Activated CD4-positive, alpha-beta memory T cell treated with anti-CD3 and anti-CD28 coated beads, Interleukin-2, amount 10 ng/mL, durations not matched to agents 7 days and 5 days (primary cell): ENCODE results near the gene LYZL2. TPM values are rescaled to one million over a fixed set of nuclear protein-coding genes. Genes with fewer than 3 reads are reported as not detected.
"Not testable (repeated sequence)": the region's sequence is repeated elsewhere in the genome, so short reads cannot be mapped to it uniquely, and the experiment has no call there.

Experiments
- CTCF ChIA-PET: fragments of 350-600 bp; sonication (Branson Sonifier 250); formaldehyde crosslinking; loops from one replicate; lab custom pipeline; 2021; ENCODE audit warnings: antibody characterized with exemption, inconsistent platforms; lab: Charles Lee
- POLR2A ChIA-PET: fragments of 350-600 bp; sonication (Branson Sonifier 250); formaldehyde crosslinking; loops from one replicate; lab custom pipeline; 2021; ENCODE audit warnings: antibody characterized with exemption; lab: Charles Lee
- DNase-seq: peaks from one replicate; pipeline ENCODE4 v3.0.0-alpha.2; 2020
- H3K27ac Mint-ChIP-seq: one replicate; pipeline ENCODE4 v1.8.0; 2021; ENCODE audit warnings: mild to moderate bottlenecking, mixed read lengths
- H3K27me3 Mint-ChIP-seq: one replicate; pipeline ENCODE4 v1.8.0; 2021; ENCODE audit warnings: mixed read lengths
- H3K36me3 Mint-ChIP-seq: one replicate; pipeline ENCODE4 v1.8.0; 2021; ENCODE audit warnings: low read depth, mixed read lengths
- H3K4me1 Mint-ChIP-seq: one replicate; pipeline ENCODE4 v1.8.0; 2021; ENCODE audit warnings: mixed read lengths
- H3K4me3 Mint-ChIP-seq: one replicate; pipeline ENCODE4 v1.8.0; 2021; ENCODE audit warnings: mild to moderate bottlenecking, mixed read lengths
- H3K9me3 Mint-ChIP-seq: one replicate; pipeline ENCODE4 v1.8.0; 2021; ENCODE audit warnings: mixed read lengths
- total RNA-seq, 2 experiments: library from RNA; stranded (reverse); gene quantifications; one replicate each; pipeline ENCODE4 v1.2.3, GENCODE V29; 2021

LYZL2 gene
- total RNA-seq, 2 experiments from 2014 or later: not detected

DNA sequence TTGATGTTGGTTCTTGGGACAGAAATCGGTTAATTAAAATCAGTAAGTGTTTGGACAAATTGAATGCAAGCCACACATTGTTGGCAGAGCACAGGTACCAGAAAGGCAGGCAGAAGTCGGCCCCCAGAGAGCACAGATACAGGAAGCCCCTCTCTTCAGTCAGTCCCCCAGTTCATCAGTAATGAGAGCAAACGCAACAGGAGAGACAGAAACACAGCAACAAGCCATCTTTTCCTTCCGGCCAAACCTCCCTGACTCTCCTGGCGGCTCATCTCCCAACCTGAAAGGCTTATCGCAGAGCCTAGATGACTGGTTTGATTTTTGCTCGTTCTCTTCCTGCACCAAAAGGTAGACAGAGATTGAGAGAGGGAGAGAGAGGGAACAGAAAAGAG lies 32.1 kb downstream of the LYZL2 start:
- POLR2A ChIA-PET, CTCF ChIA-PET, H3K4me3 Mint-ChIP-seq, H3K27ac Mint-ChIP-seq, DNase-seq, H3K36me3 Mint-ChIP-seq, H3K9me3 Mint-ChIP-seq, H3K4me1 Mint-ChIP-seq: not testable (repeated sequence)
- peaks cover 15% of the 10 kb centered on the region for H3K27me3 Mint-ChIP-seq

- peaks cover 15% of the 10 kb centered on the region for H3K27me3 Mint-ChIP-seq
- H3K36me3 Mint-ChIP-seq, CTCF ChIA-PET, DNase-seq, H3K4me3 Mint-ChIP-seq, POLR2A ChIA-PET, H3K9me3 Mint-ChIP-seq, H3K27ac Mint-ChIP-seq, H3K4me1 Mint-ChIP-seq: not testable (repeated sequence)
Measured at GRCh38 chr10:30596493-30597432, 32.8 kb downstream of the LYZL2 start.

DNA sequence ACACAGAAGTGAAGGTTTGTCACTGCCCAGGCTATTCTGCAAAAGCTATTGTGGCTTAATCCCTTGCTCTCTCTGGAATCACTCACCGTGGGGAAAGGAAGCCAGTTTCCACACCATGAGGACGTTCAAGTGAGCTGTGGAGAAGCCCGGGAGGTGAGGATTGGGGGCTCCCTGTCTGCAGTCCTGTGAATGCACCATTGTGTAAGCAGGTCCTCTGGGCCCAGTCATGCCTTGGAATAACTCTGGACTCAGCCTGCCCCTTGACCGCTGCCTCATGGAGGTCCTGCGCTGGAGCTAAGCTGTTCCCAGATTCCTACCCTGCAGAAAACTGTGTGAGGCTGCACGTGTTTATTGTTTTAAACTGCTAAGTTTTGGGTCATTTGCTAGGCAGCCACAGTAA lies 33.5 kb downstream of the LYZL2 start:
- Mint-ChIP-seq H3K27ac (no peak overlapping the region), H3K4me1 (peaks cover 2% of the 10 kb centered on the region), H3K36me3 (no peaks in the 10 kb centered on the region), H3K27me3 (peaks cover 15% of the 10 kb centered on the region), H3K9me3 (no peaks in the 10 kb centered on the region), H3K4me3 (no peak overlapping the region)
- ChIA-PET CTCF (no interaction called here), POLR2A (no interaction called here)
- DNase-seq: no peak

GRCh38 chr10:30594077-30594476 lies 35.5 kb downstream of the LYZL2 start:
- Mint-ChIP-seq H3K4me3 (no peak overlapping the region), H3K27me3 (peaks cover 15% of the 10 kb centered on the region), H3K4me1 (no peaks in the 10 kb centered on the region), H3K27ac (no peak overlapping the region), H3K36me3 (no peaks in the 10 kb centered on the region), H3K9me3 (no peaks in the 10 kb centered on the region)
- no peak for DNase-seq
- ChIA-PET CTCF (interaction anchor here (0.7 to 2.2 kb wide), 2 partner anchors 12 to 36 kb away, joined by 3 to 7 read pairs; no protein-coding TSS in a partner anchor), POLR2A (no interaction called here)

- CTCF ChIA-PET: interaction anchor here (0.6 to 7.5 kb wide), 3 partner anchors 11 to 1208 kb away, joined by 5 to 125 read pairs (median 7); no protein-coding TSS in a partner anchor
- H3K27ac Mint-ChIP-seq, H3K36me3 Mint-ChIP-seq, H3K9me3 Mint-ChIP-seq, H3K4me3 Mint-ChIP-seq, POLR2A ChIA-PET, DNase-seq, H3K4me1 Mint-ChIP-seq: not testable (repeated sequence)
- H3K27me3 Mint-ChIP-seq: peaks cover 15% of the 10 kb centered on the region
Measured at GRCh38 chr10:30592770-30593169, 36.8 kb downstream of the LYZL2 start.

DNA sequence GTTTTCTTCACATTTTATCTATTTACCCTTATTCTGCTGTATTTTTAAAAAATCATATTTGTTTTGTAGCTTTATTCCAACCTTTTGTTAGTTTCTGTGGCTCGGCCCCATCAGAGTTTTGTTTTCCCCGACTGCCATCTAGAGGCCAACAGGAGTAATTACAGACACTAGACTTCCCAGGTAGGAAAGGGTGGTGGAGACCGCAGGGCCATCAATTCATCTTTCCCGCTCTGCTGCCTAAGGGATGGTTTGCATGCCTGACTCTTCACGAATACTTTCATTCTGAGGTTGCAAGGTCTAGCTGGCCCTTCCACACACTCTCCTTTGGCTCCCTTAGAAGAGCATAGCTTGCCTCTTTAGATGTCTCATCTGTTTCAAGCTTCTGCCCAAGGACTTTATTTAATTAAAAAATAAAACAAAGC lies 38.3 kb downstream of the LYZL2 start:
- ChIA-PET POLR2A (interaction anchor here (0.8 to 0.9 kb wide), 2 partner anchors 196 to 564 kb away, joined by 3 read pairs; no protein-coding TSS in a partner anchor), CTCF (interaction anchor here (0.6 to 7.5 kb wide), 60 partner anchors 9 to 900 kb away, joined by 3 to 125 read pairs (median 4); partner anchors contain the start of genes MAP3K8 and MTPAP)
- Mint-ChIP-seq H3K9me3 (no peaks in the 10 kb centered on the region), H3K4me3 (no peak overlapping the region), H3K27ac (no peak overlapping the region), H3K27me3 (peaks cover 13% of the 10 kb centered on the region), H3K36me3 (no peaks in the 10 kb centered on the region), H3K4me1 (peaks cover 4% of the 10 kb centered on the region)
- peak; percentile 39 for DNase-seq

GRCh38 chr10:30589441-30589840 lies 40.1 kb downstream of the LYZL2 start:
- Mint-ChIP-seq H3K36me3 (no peaks in the 10 kb centered on the region), H3K27me3 (peaks cover 10% of the 10 kb centered on the region), H3K9me3 (no peaks in the 10 kb centered on the region), H3K27ac (no peak overlapping the region), H3K4me3 (no peak overlapping the region), H3K4me1 (peaks cover 4% of the 10 kb centered on the region)
- ChIA-PET CTCF (interaction anchor here (0.8 to 7.5 kb wide), 4 partner anchors 49 to 215 kb away, joined by 3 to 125 read pairs (median 16); no protein-coding TSS in a partner anchor), POLR2A (no interaction called here)
- no peak for DNase-seq

DNA sequence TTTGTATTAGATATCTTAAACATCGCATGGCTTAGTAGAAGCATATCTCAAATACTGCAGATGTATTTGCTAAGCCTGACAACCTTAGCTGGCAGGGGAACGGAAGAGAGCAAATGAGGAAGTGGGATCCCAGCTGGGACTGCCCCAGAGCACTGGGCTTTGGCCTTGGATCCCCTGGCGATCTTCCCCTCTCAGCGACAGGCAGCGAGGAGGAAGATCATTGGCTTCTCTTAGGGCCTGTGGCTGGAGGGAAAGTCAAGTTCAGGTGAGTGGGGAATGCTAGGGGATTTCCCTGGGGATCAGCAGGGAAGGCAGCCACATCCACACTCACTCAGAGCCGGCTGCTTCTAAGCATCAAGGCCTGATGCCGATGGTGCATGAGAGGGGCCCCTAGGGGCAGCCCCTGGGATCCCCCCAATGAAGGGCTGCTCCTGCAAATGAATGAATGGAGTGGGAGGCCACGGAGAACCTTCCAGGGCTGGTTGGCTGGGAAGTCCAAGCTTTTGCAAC lies 42.0 kb downstream of the LYZL2 start:
- Mint-ChIP-seq H3K4me1 (peaks cover 14% of the 10 kb centered on the region), H3K36me3 (no peaks in the 10 kb centered on the region), H3K9me3 (no peaks in the 10 kb centered on the region), H3K27ac (no peak overlapping the region), H3K4me3 (no peak overlapping the region), H3K27me3 (no peaks in the 10 kb centered on the region)
- ChIA-PET POLR2A (no interaction called here), CTCF (interaction anchor here (1.2 to 7.5 kb wide), 2 partner anchors 195 to 228 kb away, joined by 4 to 125 read pairs; no protein-coding TSS in a partner anchor)
- DNase-seq: no peak

- H3K27me3 Mint-ChIP-seq: no peaks in the 10 kb centered on the region
- no peaks in the 10 kb centered on the region for H3K36me3 Mint-ChIP-seq
- H3K4me1 Mint-ChIP-seq: peaks cover 14% of the 10 kb centered on the region
- no peak overlapping the region for H3K27ac Mint-ChIP-seq
- H3K9me3 Mint-ChIP-seq: no peaks in the 10 kb centered on the region
- CTCF ChIA-PET: interaction anchor here (1.2 to 7.5 kb wide), 2 partner anchors 194 to 227 kb away, joined by 4 to 125 read pairs; no protein-coding TSS in a partner anchor
- POLR2A ChIA-PET: no interaction called here
- no peak overlapping the region for H3K4me3 Mint-ChIP-seq
- no peak for DNase-seq
Measured at GRCh38 chr10:30586828-30587227, 42.7 kb downstream of the LYZL2 start.

DNA sequence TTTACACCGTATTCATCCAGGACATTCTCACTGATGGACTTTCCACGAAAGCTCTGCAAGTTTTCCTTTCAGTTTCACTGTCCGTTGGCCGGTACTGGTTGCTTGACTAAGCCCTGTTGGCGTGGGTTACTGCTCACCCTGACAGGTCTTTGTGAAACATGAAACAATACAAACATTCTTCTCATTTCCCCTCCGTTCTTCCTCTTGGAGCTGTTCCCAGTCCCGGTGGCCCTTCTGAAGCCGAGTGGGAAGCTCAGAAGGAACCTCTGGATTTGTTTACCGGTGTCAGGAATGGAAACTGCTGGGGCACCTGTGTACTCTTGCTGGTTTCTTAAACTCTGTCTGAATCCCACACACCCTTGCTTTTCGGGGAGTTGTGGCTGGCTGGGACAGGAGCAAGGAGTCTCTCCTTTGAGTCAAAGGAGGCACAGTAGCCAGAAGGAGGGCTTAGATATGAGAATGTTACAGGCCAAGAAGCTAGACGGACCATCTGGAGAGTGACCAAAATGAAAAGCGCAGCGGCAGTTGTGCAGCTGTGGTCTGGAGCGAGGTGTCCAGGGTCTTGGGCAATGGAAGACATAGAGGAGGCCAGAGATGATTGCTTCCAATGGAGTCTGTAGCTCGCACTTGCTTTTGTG lies 45.7 kb downstream of the LYZL2 start:
- Mint-ChIP-seq H3K27me3 (peaks cover 8% of the 10 kb centered on the region), H3K4me3 (peak overlapping the region; percentile 57), H3K4me1 (peaks cover 14% of the 10 kb centered on the region), H3K27ac (no peak overlapping the region), H3K36me3 (no peaks in the 10 kb centered on the region), H3K9me3 (no peaks in the 10 kb centered on the region)
- ChIA-PET POLR2A (interaction anchor here (1.0 kb wide), 1 partner anchor 21 kb away, joined by 3 read pairs; no protein-coding TSS in a partner anchor), CTCF (interaction anchor here (0.7 to 4.3 kb wide), 8 partner anchors 7 to 225 kb away, joined by 3 to 44 read pairs (median 5); no protein-coding TSS in a partner anchor)
- peak; percentile 23 for DNase-seq

- no peak overlapping the region for H3K27ac Mint-ChIP-seq
- H3K9me3 Mint-ChIP-seq: no peaks in the 10 kb centered on the region
- CTCF ChIA-PET: interaction anchor here (0.6 to 4.3 kb wide), 37 partner anchors 9 to 567 kb away, joined by 3 to 44 read pairs (median 5); no protein-coding TSS in a partner anchor
- H3K4me1 Mint-ChIP-seq: peaks cover 10% of the 10 kb centered on the region
- POLR2A ChIA-PET: no interaction called here
- no peak overlapping the region for H3K4me3 Mint-ChIP-seq
- peak; percentile 22 for DNase-seq
- H3K27me3 Mint-ChIP-seq: peaks cover 8% of the 10 kb centered on the region
- H3K36me3 Mint-ChIP-seq: no peaks in the 10 kb centered on the region
Measured at GRCh38 chr10:30581779-30582380, 47.7 kb downstream of the LYZL2 start.

DNA sequence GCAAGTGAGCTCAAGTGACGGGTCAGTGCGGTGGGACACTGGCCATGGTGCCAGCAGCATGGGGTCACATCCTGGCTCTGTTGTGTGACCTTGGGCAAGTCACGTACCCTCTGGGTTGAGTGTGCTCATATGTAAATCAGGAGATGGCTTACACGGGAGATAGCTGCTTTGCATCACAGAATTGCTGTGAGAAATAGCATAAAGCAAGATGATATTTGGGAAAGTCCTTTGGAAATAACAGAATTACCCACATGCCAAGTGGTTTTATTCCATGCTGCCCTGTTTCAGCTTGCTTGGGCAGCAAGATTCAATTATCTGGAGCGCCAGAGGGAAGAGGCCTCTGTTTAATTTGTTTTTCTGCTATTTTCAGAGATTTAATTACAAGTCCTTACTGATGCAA lies 48.9 kb downstream of the LYZL2 start:
- Mint-ChIP-seq H3K4me3 (no peak overlapping the region), H3K36me3 (no peaks in the 10 kb centered on the region), H3K27me3 (peaks cover 11% of the 10 kb centered on the region), H3K4me1 (peaks cover 10% of the 10 kb centered on the region), H3K27ac (no peak overlapping the region), H3K9me3 (no peaks in the 10 kb centered on the region)
- no peak for DNase-seq
- ChIA-PET CTCF (interaction anchor here (0.9 to 4.3 kb wide), 17 partner anchors 10 to 233 kb away, joined by 3 to 44 read pairs (median 8); no protein-coding TSS in a partner anchor), POLR2A (no interaction called here)
